SK-MEL-5 (cell line): ENCODE data around the gene PDXK. TPM values are rescaled to one million over a fixed set of nuclear protein-coding genes. Genes with fewer than 3 reads are reported as not detected.

Experiments used
- DNase-seq: peaks from one replicate; pipeline ENCODE4 v3.0.0-alpha.2; 2016; ENCODE audit warnings: low read depth, low spot score
- in situ Hi-C: cut with HindIII; loops from 2 replicates; pipeline ENCODE4 v1.10.0; 2016; ENCODE audit warnings: low sequenced_read_pairs, high pct_unique_total_duplicates, low pct_unique_long_range_greater_than_20kb
- small RNA-seq, 2 experiments: library from RNA; depleted of rRNA; stranded (forward); fragments of <200 nt; gene quantifications; one replicate each; pipeline ENCODE3, GENCODE V24; 2014
- total RNA-seq: library from RNA; depleted of rRNA; stranded (reverse); fragments of >200 nt; shearing (Covaris generic); gene quantifications from 2 replicates; pipeline ENCODE4 v1.2.3, GENCODE V29; 2014; rRNA removed

The PDXK gene
- total RNA-seq, 1 experiment from 2014 or later, result 69.9 TPM

- in situ Hi-C loops, result no loop called here
- no peak for DNase-seq
These were observed 83.9 kb downstream of the PDXK start for GRCh38 chr21:43802713-43803313.

- DNase-seq, result no peak
- in situ Hi-C loops, result no loop called here
These were observed 84.8 kb downstream of the PDXK start for GRCh38 chr21:43803558-43804300.

GRCh38 chr21:43805275-43805800 is 86.4 kb downstream of the PDXK start:
- in situ Hi-C loops, result no loop called here

GRCh38 chr21:43806017-43806710 is 87.2 kb downstream of the PDXK start:
- DNase-seq, result no peak
- in situ Hi-C loops, result no loop called here

More at GRCh38 chr21:43805275-43805800, 86.4 kb downstream of the PDXK start:
- no peak for DNase-seq

- in situ Hi-C loops, result no loop called here
- DNase-seq, result no peak
These were observed 89.4 kb downstream of the PDXK start for GRCh38 chr21:43808367-43808766.

- in situ Hi-C loops, result no loop called here
- DNase-seq, result no peak
These were observed 89.9 kb downstream of the PDXK start for GRCh38 chr21:43808832-43809251.

GRCh38 chr21:43809346-43809799 is 90.4 kb downstream of the PDXK start:
- no peak for DNase-seq
- in situ Hi-C loops, result no loop called here

GRCh38 chr21:43809853-43810504 is 91.0 kb downstream of the PDXK start:
- no peak for DNase-seq
- in situ Hi-C loops, result no loop called here

GRCh38 chr21:43810505-43811261 is 91.8 kb downstream of the PDXK start:
- in situ Hi-C loops, result no loop called here
- DNase-seq, result peak; percentile 70

GRCh38 chr21:43811262-43812105 is 92.6 kb downstream of the PDXK start:
- DNase-seq, result no peak
- in situ Hi-C loops, result no loop called here

Small RNAs within 50 kb of the gene (small RNA-seq; reads per million reads assigned to genes)
- 0 reads per million in 2 experiments for gene AP001052.1

Other genes with a start within 250 kb of the PDXK start
- gene HSF2BP, start 59.6 kb upstream of the PDXK start, total RNA-seq, result 0.40 and 0.77 TPM in 2 replicates
- gene RRP1B, start 59.6 kb upstream of the PDXK start, total RNA-seq, result 22.9 and 23.5 TPM in 2 replicates
- 48.2 and 50.4 TPM in 2 replicates for gene CSTB, start 57.2 kb downstream of the PDXK start, total RNA-seq
- gene RRP1, start 70.4 kb downstream of the PDXK start, total RNA-seq, result 23.1 and 25.7 TPM in 2 replicates
- gene AGPAT3, start 146.1 kb downstream of the PDXK start, total RNA-seq, result 22.0 and 22.5 TPM in 2 replicates